ENCODE measurements around the gene CENPS. TPM values are rescaled to one million over a fixed set of nuclear protein-coding genes. Genes with fewer than 3 reads are reported as not detected.

CENPS gene
- total and polyA plus RNA-seq, 2 of the 8 experiments (the other 6 are each of a cell fraction or from before 2014, with no cell fraction given), result 7.8 to 20.3 TPM

GRCh38 chr1:10398734-10399443 lies 31.3 kb upstream of the CENPS start, which contains the start of gene PGD (continued):
- TF ChIP-seq CTBP2 (IDR thresholded peaks at IDR 0.05; ENCODE audit: borderline replicate concordance, insufficient read depth, insufficient read length, low read length) (no peak), TAF7 (optimal IDR thresholded peaks at IDR 0.05; ENCODE audit: borderline replicate concordance, low read depth, low read length) (peak; percentile 54), NANOG (IDR thresholded peaks at IDR 0.05; ENCODE audit: insufficient read depth, low read depth, low read length, poor library complexity, severe bottlenecking) (peak; percentile 20), YY1 (IDR thresholded peaks at IDR 0.05; ENCODE audit: low read depth, low read length) (0 out of 2 replicates have a peak, but pooled peaks have one; percentile 35), MAX (IDR thresholded peaks at IDR 0.05) (peak; percentile 82), KDM1A (IDR thresholded peaks at IDR 0.05; ENCODE audit: borderline replicate concordance, low read length) (no peak), KDM5A (IDR thresholded peaks at IDR 0.05; ENCODE audit: low read length) (no peak), BCL11A (IDR thresholded peaks at IDR 0.05; ENCODE audit: low read depth in 2 of 2, low read length in 2 of 2) (no peak), CEBPB (IDR thresholded peaks at IDR 0.05; ENCODE audit: low read depth, low read length) (no peak), BRCA1 (IDR thresholded peaks at IDR 0.05; ENCODE audit: low read depth, low read length) (no peak), CBX8 (IDR thresholded peaks at IDR 0.05; ENCODE audit: borderline replicate concordance, low read depth, low read length) (no peak), TEAD4 (IDR thresholded peaks at IDR 0.05; ENCODE audit: low read depth, low read length) (0 out of 2 replicates have a peak, but pooled peaks have one; percentile 31), SRF (IDR thresholded peaks at IDR 0.05; ENCODE audit: low read depth, low read length) (peak; percentile 75), RBBP5 (IDR thresholded peaks at IDR 0.05; ENCODE audit: borderline replicate concordance, low read depth, low read length) (peak; percentile 88; the same call in 1 of the 2 replicates), JUND (IDR thresholded peaks at IDR 0.05; ENCODE audit: low read length) (no peak), SP4 (IDR thresholded peaks at IDR 0.05; ENCODE audit: low read length) (peak; percentile 97), SP1 (IDR thresholded peaks at IDR 0.05; ENCODE audit: low read depth, low read length) (peak; percentile 99), RFX5 (IDR thresholded peaks at IDR 0.05; ENCODE audit: borderline replicate concordance, low read depth, low read length) (no peak), SIN3A (conservative IDR thresholded peaks at IDR 0.05 in 1 of 2, IDR thresholded peaks at IDR 0.05 in 1 of 2; ENCODE audit: low read depth in 1 of 2, low read length in 2 of 2) (peak in 1 of 2 experiments; percentile 89; a peak in 2 of 4 replicates), TCF12 (IDR thresholded peaks at IDR 0.05; ENCODE audit: low read depth, low read length) (no peak), CBX5 (IDR thresholded peaks at IDR 0.05; ENCODE audit: low read depth, low read length) (no peak), SUZ12 (IDR thresholded peaks at IDR 0.05; ENCODE audit: low read length) (no peak; the same call in 1 of the 2 replicates)

All from H1 (cell line).